Endodermal cell (in vitro differentiated cells): ENCODE results near the gene ACBD4. TPM values are rescaled to one million over a fixed set of nuclear protein-coding genes. Genes with fewer than 3 reads are reported as not detected.

Source experiments
- DNase-seq: peaks from one replicate; pipeline ENCODE4 v3.0.0-alpha.2; 2017
- H3K27ac ChIP-seq: 2 replicates; pipeline ENCODE4 v1.5.1; 2013; ENCODE audit warnings: mild to moderate bottlenecking, low read depth, low read length, moderate library complexity
- H3K27me3 ChIP-seq: 2 replicates; pipeline ENCODE4 v1.6.1; 2013; ENCODE audit warnings: mild to moderate bottlenecking, low read length, moderate library complexity; ENCODE audit not compliant: insufficient read depth, control insufficient read depth, poor library complexity, severe bottlenecking
- H3K36me3 ChIP-seq: 2 replicates; pipeline ENCODE4 v1.7.0; 2013; ENCODE audit warnings: mild to moderate bottlenecking, low read length, moderate library complexity; ENCODE audit not compliant: control insufficient read depth, insufficient read depth
- H3K4me1 ChIP-seq: one replicate; pipeline ENCODE4 v1.7.0; 2013; ENCODE audit warnings: low read length; ENCODE audit not compliant: control insufficient read depth, insufficient read depth
- H3K4me3 ChIP-seq: 2 replicates; pipeline ENCODE4 v1.5.1; 2013; ENCODE audit warnings: mild to moderate bottlenecking, low read length, moderate library complexity
- H3K9ac ChIP-seq: 2 replicates; pipeline ENCODE4 v1.6.1; 2013; ENCODE audit warnings: mild to moderate bottlenecking, low read length, moderate library complexity; ENCODE audit not compliant: poor library complexity, severe bottlenecking; ENCODE audit errors: extremely low read depth
- H3K9me3 ChIP-seq: 2 replicates; pipeline ENCODE4 v1.6.1; 2013; ENCODE audit warnings: mild to moderate bottlenecking, low read length, moderate library complexity; ENCODE audit not compliant: control insufficient read depth
- H3K27ac Mint-ChIP-seq: 2 replicates; pipeline ENCODE4 v1.8.0; 2020; ENCODE audit warnings: mixed read lengths
- H3K27me3 Mint-ChIP-seq: 2 replicates; pipeline ENCODE4 v1.8.0; 2021; ENCODE audit warnings: mild to moderate bottlenecking, mixed read lengths; ENCODE audit not compliant: insufficient read depth
- H3K36me3 Mint-ChIP-seq: 2 replicates; pipeline ENCODE4 v1.8.0; 2020; ENCODE audit warnings: low read depth, mixed read lengths
- H3K4me1 Mint-ChIP-seq: 2 replicates; pipeline ENCODE4 v1.8.0; 2020; ENCODE audit warnings: mixed read lengths
- H3K4me3 Mint-ChIP-seq: 2 replicates; pipeline ENCODE4 v1.8.0; 2020; ENCODE audit warnings: mild to moderate bottlenecking, moderate library complexity, mixed read lengths
- H3K9me3 Mint-ChIP-seq: 2 replicates; pipeline ENCODE4 v1.8.0; 2020; ENCODE audit warnings: mild to moderate bottlenecking, mixed read lengths
- WGBS, 2 experiments: methylation state at CpG; one replicate each; pipeline versions ENCODE4 v1.1.5 to v1.1.7; 2013; ENCODE audit warnings: missing lambda C conversion rate in 2 of 2, mixed read lengths in 1 of 2; ENCODE audit not compliant: insufficient coverage in 1 of 2, insufficient read length in 1 of 2; 5-methylcytosine and 5-hydroxymethylcytosine counted together
- total RNA-seq, 2 donors: library from RNA; stranded (reverse); fragmentation: NEBNext Ultra II Directional in 1 of 2; extraction: Animal tissue kit (Norgen Biotek cat#: 25700) in 1 of 2; gene quantifications; 2 replicates in 1 of 2; 3 replicates in 1 of 2; pipeline ENCODE4 v1.2.1, GENCODE V29; 2021
- TF ChIP-seq, protein P1 (sequence below): fragments of 200-600 bp; sonication (generic); conservative IDR thresholded peaks from 2 replicates; pipeline ENCODE4 v1.5.0; 2021; ENCODE audit warnings: antibody characterized with exemption, mild to moderate bottlenecking

Gene ACBD4
- total RNA-seq, 2 donors from 2014 or later: 17.4 to 19.5 TPM

DNA sequence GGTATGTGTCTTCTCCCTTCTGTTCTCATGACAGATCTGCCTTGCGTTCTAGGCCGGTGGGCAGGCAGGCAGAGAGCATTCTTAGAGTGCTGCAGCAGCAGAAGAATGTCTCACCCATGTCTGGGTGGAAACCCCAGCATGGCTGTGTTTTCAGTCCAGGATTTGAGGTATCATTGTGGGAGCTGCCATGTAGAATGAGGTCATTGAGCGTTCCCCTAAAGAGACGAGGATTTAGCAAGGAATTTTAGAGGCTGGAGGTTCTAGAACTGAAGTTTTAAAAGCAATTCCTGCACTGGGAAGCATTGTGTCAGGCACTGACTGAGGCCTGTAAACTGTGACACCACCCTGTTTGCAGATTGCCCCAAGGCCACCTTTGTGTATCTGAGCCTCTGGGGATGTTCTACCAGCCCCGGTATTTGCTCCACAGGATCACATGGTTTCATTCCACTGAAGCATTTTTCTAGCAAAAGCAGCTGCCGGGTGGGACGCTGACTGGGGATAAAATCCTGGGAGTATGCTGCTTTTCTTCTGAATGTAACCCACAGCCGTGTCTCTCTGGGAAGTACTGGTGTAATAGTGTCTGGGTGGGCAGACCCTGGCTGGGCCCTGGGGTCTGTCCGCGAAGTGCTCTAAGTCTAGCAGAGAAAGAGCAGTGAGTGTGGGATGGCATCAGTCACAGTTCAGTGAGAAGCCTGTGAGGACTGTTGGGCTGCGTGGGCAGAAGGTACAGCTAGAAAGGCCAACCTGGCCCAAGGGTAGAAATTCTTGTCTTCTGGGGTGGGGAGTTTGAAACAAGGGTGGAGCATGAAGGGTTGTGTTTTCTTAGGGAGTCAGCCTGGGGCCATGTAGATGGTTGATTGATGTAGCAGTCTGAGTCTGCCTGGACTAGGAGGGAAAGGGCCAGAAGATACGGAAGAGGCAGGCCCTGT lies 33.3 kb upstream of the ACBD4 start:
- H3K4me1 ChIP-seq: no peaks in the 10 kb centered on the region

DNA sequence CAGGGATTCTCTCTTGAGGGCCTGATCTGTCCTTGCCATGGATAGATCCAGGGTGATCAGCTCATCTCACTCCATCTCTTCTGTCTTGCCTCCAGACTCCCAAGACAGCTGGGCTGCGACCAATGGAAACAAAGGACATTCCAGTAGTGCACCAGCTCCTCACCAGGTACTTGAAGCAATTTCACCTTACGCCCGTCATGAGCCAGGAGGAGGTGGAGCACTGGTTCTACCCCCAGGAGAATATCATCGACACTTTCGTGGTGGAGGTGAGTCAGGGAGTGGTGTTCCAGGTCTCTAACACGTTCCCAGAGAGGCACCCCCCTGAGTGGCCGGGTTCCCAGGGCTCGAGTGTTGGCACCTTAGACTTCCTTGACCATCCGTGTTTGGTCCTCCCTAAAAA lies 32.6 kb upstream of the ACBD4 start:
- Mint-ChIP-seq H3K4me3 (no peak overlapping the region), H3K36me3 (peaks cover 74% of the 10 kb centered on the region)

More for the DNA sequence above, 33.3 kb upstream of the ACBD4 start:
- DNase-seq: no peak
- no peak overlapping the region for H3K4me3 Mint-ChIP-seq
- whole genome bisulfite sequencing, 2 experiments: 93 to 95% methylated on average over 9 to 12 of the region's 12 CpGs
- TF ChIP-seq, protein P1, sequence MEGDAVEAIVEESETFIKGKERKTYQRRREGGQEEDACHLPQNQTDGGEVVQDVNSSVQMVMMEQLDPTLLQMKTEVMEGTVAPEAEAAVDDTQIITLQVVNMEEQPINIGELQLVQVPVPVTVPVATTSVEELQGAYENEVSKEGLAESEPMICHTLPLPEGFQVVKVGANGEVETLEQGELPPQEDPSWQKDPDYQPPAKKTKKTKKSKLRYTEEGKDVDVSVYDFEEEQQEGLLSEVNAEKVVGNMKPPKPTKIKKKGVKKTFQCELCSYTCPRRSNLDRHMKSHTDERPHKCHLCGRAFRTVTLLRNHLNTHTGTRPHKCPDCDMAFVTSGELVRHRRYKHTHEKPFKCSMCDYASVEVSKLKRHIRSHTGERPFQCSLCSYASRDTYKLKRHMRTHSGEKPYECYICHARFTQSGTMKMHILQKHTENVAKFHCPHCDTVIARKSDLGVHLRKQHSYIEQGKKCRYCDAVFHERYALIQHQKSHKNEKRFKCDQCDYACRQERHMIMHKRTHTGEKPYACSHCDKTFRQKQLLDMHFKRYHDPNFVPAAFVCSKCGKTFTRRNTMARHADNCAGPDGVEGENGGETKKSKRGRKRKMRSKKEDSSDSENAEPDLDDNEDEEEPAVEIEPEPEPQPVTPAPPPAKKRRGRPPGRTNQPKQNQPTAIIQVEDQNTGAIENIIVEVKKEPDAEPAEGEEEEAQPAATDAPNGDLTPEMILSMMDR: no peak
- no peaks in the 10 kb centered on the region for H3K9me3 ChIP-seq
- no peaks in the 10 kb centered on the region for H3K27me3 Mint-ChIP-seq
- H3K4me1 Mint-ChIP-seq: no peaks in the 10 kb centered on the region
- H3K36me3 ChIP-seq: peaks cover 84% of the 10 kb centered on the region
- H3K9me3 Mint-ChIP-seq: no peaks in the 10 kb centered on the region
- no peak overlapping the region for H3K27ac ChIP-seq
- H3K9ac ChIP-seq: no peak overlapping the region
- peaks cover 77% of the 10 kb centered on the region for H3K36me3 Mint-ChIP-seq
- H3K4me3 ChIP-seq: no peak overlapping the region
- H3K27ac Mint-ChIP-seq: peak overlapping the region; percentile 60
- H3K27me3 ChIP-seq: no peaks in the 10 kb centered on the region

DNA sequence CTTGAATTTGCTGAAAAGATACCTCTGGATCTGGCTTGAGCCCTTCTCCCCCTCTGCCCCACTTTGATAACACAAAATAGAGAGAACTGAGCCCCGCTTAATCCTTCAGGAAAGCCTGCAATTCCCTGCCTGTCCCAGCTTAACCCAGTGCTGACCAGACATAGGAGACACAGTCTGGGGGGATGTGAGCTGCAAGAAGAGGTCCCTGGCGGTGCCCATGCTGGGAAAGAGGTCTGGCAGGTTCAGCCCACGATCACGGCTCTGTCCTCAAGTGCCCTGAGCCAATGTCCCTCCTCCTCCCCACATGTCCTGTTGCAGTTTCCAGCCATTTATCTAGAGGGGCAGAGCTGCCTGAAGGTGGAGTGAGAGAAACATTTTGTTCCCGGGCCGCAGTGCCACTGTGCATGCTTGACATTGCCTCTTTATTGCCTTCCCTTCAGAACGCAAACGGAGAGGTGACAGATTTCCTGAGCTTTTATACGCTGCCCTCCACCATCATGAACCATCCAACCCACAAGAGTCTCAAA lies 32.2 kb upstream of the ACBD4 start:
- H3K9me3 Mint-ChIP-seq: no peaks in the 10 kb centered on the region
- H3K27ac ChIP-seq: no peak overlapping the region
- 89 to 100% methylated on average over 3 to 9 of the region's 9 CpGs for WGBS, 2 experiments
- no peaks in the 10 kb centered on the region for H3K9me3 ChIP-seq
- H3K27me3 Mint-ChIP-seq: no peaks in the 10 kb centered on the region
- peak; percentile 45 for DNase-seq
- H3K4me3 ChIP-seq: no peak overlapping the region
- no peak overlapping the region for H3K4me3 Mint-ChIP-seq
- H3K4me1 ChIP-seq: no peaks in the 10 kb centered on the region
- peaks cover 69% of the 10 kb centered on the region for H3K36me3 Mint-ChIP-seq
- TF ChIP-seq, protein P1: no peak
- H3K27me3 ChIP-seq: no peaks in the 10 kb centered on the region
- no peaks in the 10 kb centered on the region for H3K4me1 Mint-ChIP-seq
- no peak overlapping the region for H3K27ac Mint-ChIP-seq
- H3K9ac ChIP-seq: no peak overlapping the region
- H3K36me3 ChIP-seq: peaks cover 79% of the 10 kb centered on the region

More for the DNA sequence above, 32.6 kb upstream of the ACBD4 start:
- no peak overlapping the region for H3K4me3 ChIP-seq
- no peak overlapping the region for H3K27ac Mint-ChIP-seq
- H3K4me1 Mint-ChIP-seq: no peaks in the 10 kb centered on the region
- no peak overlapping the region for H3K27ac ChIP-seq
- WGBS, 2 experiments: 94 to 96% methylated on average over 9 of the region's 9 CpGs
- H3K9me3 Mint-ChIP-seq: no peaks in the 10 kb centered on the region
- no peak overlapping the region for H3K9ac ChIP-seq
- peak; percentile 38 for DNase-seq
- no peaks in the 10 kb centered on the region for H3K27me3 ChIP-seq
- H3K36me3 ChIP-seq: peaks cover 84% of the 10 kb centered on the region
- TF ChIP-seq, protein P1: no peak
- no peaks in the 10 kb centered on the region for H3K4me1 ChIP-seq
- no peaks in the 10 kb centered on the region for H3K9me3 ChIP-seq
- no peaks in the 10 kb centered on the region for H3K27me3 Mint-ChIP-seq
